ENCODE data around the gene PTK7. TPM values are rescaled to one million over a fixed set of nuclear protein-coding genes. Genes with fewer than 3 reads are reported as not detected.

Gene PTK7
- total RNA-seq (2.3 TPM), polyA plus RNA-seq (under 1 TPM in 1 of 4 donors, not detected in 3; 0.25 TPM)

- Histone ChIP-seq H3K9me3 (ENCODE audit: control insufficient read depth in 2 of 2, low read length in 2 of 2) (no peaks in the 10 kb centered on the region), H3K36me3 (ENCODE audit: control insufficient read depth, insufficient read depth, low read length) (peaks cover 2% of the 10 kb centered on the region), H3K4me1 (ENCODE audit: control insufficient read depth, insufficient read depth, low read length, poor library complexity, severe bottlenecking) (peaks cover 17% of the 10 kb centered on the region), H3K27me3 (ENCODE audit: control insufficient read depth, insufficient read depth, low read length) (peaks cover 17% of the 10 kb centered on the region), H3K27ac (ENCODE audit: insufficient read depth, low read length, poor library complexity, severe bottlenecking) (no peak within 1 kb of the TSS), H3K4me3 (ENCODE audit: low read depth, low read length) (no peak within 1 kb of the TSS)
- no peak for DNase-seq
- peaks cover 0 to 1% (median 0%) of the 10 kb centered on the region in 7 donors for H3K9me3 Mint-ChIP-seq
- H3K36me3 Mint-ChIP-seq = peaks cover 24% of the 10 kb centered on the region
- ATAC-seq (ENCODE audit: low read depth in 2 of 2) = peak; percentile 36 to 57
- peaks cover 66% of the 10 kb centered on the region for H3K27me3 Mint-ChIP-seq
- H3K4me3 Mint-ChIP-seq = peak within 1 kb of the TSS in 3 of 4 donors; percentile 39 to 54 (median 44)
- H3K27ac Mint-ChIP-seq = no peak within 1 kb of the TSS
- H3K4me1 Mint-ChIP-seq = peaks cover 0 to 14% (median 3%) of the 10 kb centered on the region in 4 donors
Measured at GRCh38 chr6:43075670-43076463, at the start of gene PTK7. Gene PTK7, plus strand, starts transcription at chr6:43076314. Its CDS starts 175 bp downstream, at chr6:43076489.

DNA sequence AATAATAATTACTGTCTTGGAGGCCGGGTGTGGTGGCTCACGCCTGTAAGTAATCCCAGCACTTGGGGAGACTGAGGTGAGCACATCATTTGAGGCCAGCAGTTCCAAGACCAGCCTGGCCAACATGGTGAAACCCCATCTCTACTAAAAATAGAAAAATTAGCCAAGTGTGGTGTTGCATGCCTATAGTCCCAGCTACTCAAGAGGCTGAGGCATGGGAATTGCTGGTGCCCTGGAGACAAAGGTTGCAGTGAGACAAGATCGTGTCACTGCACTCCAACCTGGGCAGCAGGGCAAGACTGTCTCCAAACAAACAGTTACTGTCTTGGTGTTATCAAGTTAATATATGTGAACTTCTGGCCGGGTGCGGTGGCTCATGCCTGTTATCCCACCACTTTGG, 49.7 kb upstream of the PTK7 start:
- peaks cover 10% of the 10 kb centered on the region for H3K4me1 ChIP-seq (ENCODE audit: control insufficient read depth, insufficient read depth, low read length, poor library complexity, severe bottlenecking)
- no peaks in the 10 kb centered on the region for H3K27me3 Mint-ChIP-seq
- DNase-seq (no peak), ATAC-seq (ENCODE audit: low read depth in 2 of 2) (no peak)
- H3K4me3 Mint-ChIP-seq = peak overlapping the region in 1 of 4 donors; percentile 38
- H3K9me3 Mint-ChIP-seq = no peaks in the 10 kb centered on the region
- H3K9me3 ChIP-seq (ENCODE audit: control insufficient read depth in 2 of 2, low read length in 2 of 2) = no peaks in the 10 kb centered on the region
- no peak overlapping the region for H3K27ac Mint-ChIP-seq
- no peak overlapping the region for H3K4me3 ChIP-seq (ENCODE audit: low read depth, low read length)
- peaks cover 54% of the 10 kb centered on the region for H3K36me3 ChIP-seq (ENCODE audit: control insufficient read depth, insufficient read depth, low read length)
- H3K27me3 ChIP-seq (ENCODE audit: control insufficient read depth, insufficient read depth, low read length) = no peaks in the 10 kb centered on the region
- peaks cover 29% of the 10 kb centered on the region for H3K36me3 Mint-ChIP-seq
- H3K27ac ChIP-seq (ENCODE audit: insufficient read depth, low read length, poor library complexity, severe bottlenecking) = no peak overlapping the region
- H3K4me1 Mint-ChIP-seq = peaks cover 6 to 27% (median 10%) of the 10 kb centered on the region in 4 donors

DNA sequence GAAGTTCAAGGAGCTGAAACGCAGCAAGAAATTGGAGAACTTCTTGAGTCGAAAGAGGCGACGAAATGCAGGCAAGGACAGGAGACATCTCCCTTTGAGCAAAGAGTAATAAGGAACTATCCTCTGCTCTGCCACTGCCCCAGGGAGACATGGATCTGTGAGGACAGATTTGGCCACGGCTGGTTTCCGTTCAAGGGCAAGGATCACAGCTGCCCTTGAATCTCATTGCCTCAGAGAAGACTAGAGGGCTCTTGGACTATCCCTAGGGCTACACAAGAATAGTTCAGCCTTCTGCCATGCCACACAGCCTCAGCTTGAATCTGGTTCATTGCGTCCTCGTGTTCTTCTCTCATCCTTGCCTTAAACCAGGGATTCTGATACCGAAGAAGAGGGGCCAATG, 47.0 kb upstream of the PTK7 start:
- Histone ChIP-seq H3K4me3 (ENCODE audit: low read depth, low read length) (no peak overlapping the region), H3K27me3 (ENCODE audit: control insufficient read depth, insufficient read depth, low read length) (no peaks in the 10 kb centered on the region), H3K36me3 (ENCODE audit: control insufficient read depth, insufficient read depth, low read length) (peaks cover 62% of the 10 kb centered on the region), H3K4me1 (ENCODE audit: control insufficient read depth, insufficient read depth, low read length, poor library complexity, severe bottlenecking) (no peaks in the 10 kb centered on the region), H3K27ac (ENCODE audit: insufficient read depth, low read length, poor library complexity, severe bottlenecking) (no peak overlapping the region), H3K9me3 (ENCODE audit: control insufficient read depth in 2 of 2, low read length in 2 of 2) (no peaks in the 10 kb centered on the region)
- no peaks in the 10 kb centered on the region for H3K27me3 Mint-ChIP-seq
- peaks cover 38% of the 10 kb centered on the region for H3K36me3 Mint-ChIP-seq
- H3K9me3 Mint-ChIP-seq = no peaks in the 10 kb centered on the region
- DNase-seq = no peak
- no peak for ATAC-seq (ENCODE audit: low read depth in 2 of 2)
- H3K4me3 Mint-ChIP-seq = peak overlapping the region in 1 of 4 donors; percentile 32
- H3K4me1 Mint-ChIP-seq = peaks cover 5 to 12% (median 8%) of the 10 kb centered on the region in 4 donors
- no peak overlapping the region for H3K27ac Mint-ChIP-seq

DNA sequence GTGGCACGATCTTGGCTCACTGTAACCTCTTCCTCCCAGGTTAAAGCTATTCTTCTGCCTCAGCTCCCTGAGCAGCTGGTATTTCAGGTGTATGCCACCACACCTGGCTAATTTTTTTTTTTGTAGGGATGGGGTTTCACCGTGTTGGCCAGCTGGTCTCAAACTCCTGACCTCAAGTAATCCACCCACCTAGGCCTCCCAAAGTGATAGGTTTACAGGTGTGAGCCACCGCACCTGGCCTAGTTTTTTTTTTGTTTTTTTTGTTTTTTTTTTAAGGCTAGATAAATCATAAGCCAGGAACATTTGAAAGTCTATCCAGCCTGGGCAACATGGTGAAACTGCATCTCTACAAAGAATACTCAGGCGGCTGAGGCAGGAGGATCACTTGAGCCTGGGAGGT, 43.8 kb upstream of the PTK7 start:
- Mint-ChIP-seq H3K9me3 (no peaks in the 10 kb centered on the region), H3K27me3 (no peaks in the 10 kb centered on the region), H3K27ac (no peak overlapping the region), H3K4me3 (no peak overlapping the region), H3K4me1 (peaks cover 0 to 5% (median 1%) of the 10 kb centered on the region in 4 donors), H3K36me3 (peaks cover 30% of the 10 kb centered on the region)
- Histone ChIP-seq H3K9me3 (ENCODE audit: control insufficient read depth in 2 of 2, low read length in 2 of 2) (no peaks in the 10 kb centered on the region), H3K36me3 (ENCODE audit: control insufficient read depth, insufficient read depth, low read length) (peaks cover 44% of the 10 kb centered on the region), H3K4me1 (ENCODE audit: control insufficient read depth, insufficient read depth, low read length, poor library complexity, severe bottlenecking) (no peaks in the 10 kb centered on the region), H3K27me3 (ENCODE audit: control insufficient read depth, insufficient read depth, low read length) (no peaks in the 10 kb centered on the region), H3K4me3 (ENCODE audit: low read depth, low read length) (no peak overlapping the region), H3K27ac (ENCODE audit: insufficient read depth, low read length, poor library complexity, severe bottlenecking) (no peak overlapping the region)
- ATAC-seq (ENCODE audit: low read depth in 2 of 2) (no peak), DNase-seq (no peak)

DNA sequence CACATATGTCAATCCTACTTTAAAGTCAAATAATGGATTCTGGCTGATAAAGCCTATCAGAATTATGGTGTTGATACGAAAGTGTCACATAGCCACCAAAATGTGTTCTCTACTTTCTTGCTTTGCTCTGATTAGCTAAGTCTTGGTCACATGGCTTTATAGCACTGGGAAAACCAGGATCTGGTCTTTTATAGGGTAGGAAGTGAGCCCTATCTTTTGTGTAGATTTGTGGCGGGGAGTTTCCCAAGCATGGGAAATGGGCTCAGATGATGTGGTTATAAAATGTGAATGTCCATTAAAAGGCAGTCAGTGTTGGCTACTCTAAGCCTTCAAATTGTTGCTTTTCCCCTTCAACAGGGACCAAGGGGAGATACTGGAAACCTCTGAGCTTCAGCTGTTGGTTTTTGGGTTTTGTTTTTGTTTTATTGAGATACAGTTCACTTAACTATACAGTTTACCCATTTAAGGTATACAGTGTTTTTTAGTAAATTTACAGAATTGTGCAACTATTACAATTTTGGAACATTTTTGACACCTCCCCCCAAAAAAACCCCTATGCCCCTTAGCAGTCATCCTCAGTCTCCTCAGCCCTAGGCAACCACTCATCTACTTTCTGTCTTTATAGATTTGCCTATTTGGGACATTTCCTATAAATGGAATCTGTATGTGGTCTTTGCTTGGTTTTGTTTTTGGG, 42.5 kb upstream of the PTK7 start:
- peaks cover 40% of the 10 kb centered on the region for H3K36me3 ChIP-seq (ENCODE audit: control insufficient read depth, insufficient read depth, low read length)
- ATAC-seq (ENCODE audit: low read depth in 2 of 2) = no peak
- no peaks in the 10 kb centered on the region for H3K27me3 ChIP-seq (ENCODE audit: control insufficient read depth, insufficient read depth, low read length)
- DNase-seq = no peak
- H3K9me3 ChIP-seq (ENCODE audit: control insufficient read depth in 2 of 2, low read length in 2 of 2) = no peaks in the 10 kb centered on the region
- Mint-ChIP-seq H3K9me3 (no peaks in the 10 kb centered on the region), H3K4me3 (no peak overlapping the region), H3K36me3 (peaks cover 36% of the 10 kb centered on the region), H3K27me3 (no peaks in the 10 kb centered on the region), H3K4me1 (peaks cover 0 to 5% (median 1%) of the 10 kb centered on the region in 4 donors), H3K27ac (peak overlapping the region; percentile 18 to 59 (median 35))
- no peak overlapping the region for H3K4me3 ChIP-seq (ENCODE audit: low read depth, low read length)
- no peaks in the 10 kb centered on the region for H3K4me1 ChIP-seq (ENCODE audit: control insufficient read depth, insufficient read depth, low read length, poor library complexity, severe bottlenecking)
- no peak overlapping the region for H3K27ac ChIP-seq (ENCODE audit: insufficient read depth, low read length, poor library complexity, severe bottlenecking)

- peaks cover 39% of the 10 kb centered on the region for H3K36me3 Mint-ChIP-seq
- H3K9me3 ChIP-seq (ENCODE audit: control insufficient read depth in 2 of 2, low read length in 2 of 2) = no peaks in the 10 kb centered on the region
- no peak for ATAC-seq (ENCODE audit: low read depth in 2 of 2)
- H3K27me3 ChIP-seq (ENCODE audit: control insufficient read depth, insufficient read depth, low read length) = no peaks in the 10 kb centered on the region
- no peaks in the 10 kb centered on the region for H3K4me1 ChIP-seq (ENCODE audit: control insufficient read depth, insufficient read depth, low read length, poor library complexity, severe bottlenecking)
- DNase-seq = no peak
- H3K4me3 ChIP-seq (ENCODE audit: low read depth, low read length) = no peak overlapping the region
- H3K36me3 ChIP-seq (ENCODE audit: control insufficient read depth, insufficient read depth, low read length) = peaks cover 39% of the 10 kb centered on the region
- H3K27ac ChIP-seq (ENCODE audit: insufficient read depth, low read length, poor library complexity, severe bottlenecking) = no peak overlapping the region
- H3K4me1 Mint-ChIP-seq = peaks cover 0 to 5% (median 1%) of the 10 kb centered on the region in 4 donors
- peak overlapping the region in 2 of 3 donors; percentile 48 to 59 for H3K27ac Mint-ChIP-seq
- no peaks in the 10 kb centered on the region for H3K27me3 Mint-ChIP-seq
- H3K4me3 Mint-ChIP-seq = no peak overlapping the region
- no peaks in the 10 kb centered on the region for H3K9me3 Mint-ChIP-seq
Measured at GRCh38 chr6:43034190-43034525, 42.0 kb upstream of the PTK7 start.

GRCh38 chr6:43035495-43036194, 40.5 kb upstream of the PTK7 start:
- peaks cover 34% of the 10 kb centered on the region for H3K36me3 Mint-ChIP-seq

More at GRCh38 chr6:43035495-43036194, 40.5 kb upstream of the PTK7 start:
- Histone ChIP-seq H3K9me3 (ENCODE audit: control insufficient read depth in 2 of 2, low read length in 2 of 2) (no peaks in the 10 kb centered on the region), H3K27me3 (ENCODE audit: control insufficient read depth, insufficient read depth, low read length) (no peaks in the 10 kb centered on the region), H3K27ac (ENCODE audit: insufficient read depth, low read length, poor library complexity, severe bottlenecking) (no peak overlapping the region), H3K4me3 (ENCODE audit: low read depth, low read length) (no peak overlapping the region), H3K4me1 (ENCODE audit: control insufficient read depth, insufficient read depth, low read length, poor library complexity, severe bottlenecking) (no peaks in the 10 kb centered on the region), H3K36me3 (ENCODE audit: control insufficient read depth, insufficient read depth, low read length) (peaks cover 36% of the 10 kb centered on the region)
- Mint-ChIP-seq H3K4me1 (peaks cover 0 to 5% (median 1%) of the 10 kb centered on the region in 4 donors), H3K27me3 (no peaks in the 10 kb centered on the region), H3K27ac (no peak overlapping the region), H3K9me3 (no peaks in the 10 kb centered on the region), H3K4me3 (no peak overlapping the region)
- ATAC-seq (ENCODE audit: low read depth in 2 of 2) (no peak), DNase-seq (no peak)
